GM23338 (cell line): Measurements from ENCODE around the gene EID2B.

ENCODE experiments used
- CTCF ChIP-seq, 2 experiments: fragments of 200-600 bp in 1 of 2; sonication (generic) in 1 of 2; conservative IDR thresholded peaks; 2 replicates each; pipeline versions ENCODE4 v1.5.1 to v1.6.1; 2016 to 2017; ENCODE audit warnings: antibody characterized with exemption in 2 of 2, low read depth in 2 of 2, mild to moderate bottlenecking in 2 of 2, moderate library complexity in 1 of 2
- EZH2 ChIP-seq: fragments of 200-600 bp; sonication (generic); IDR thresholded peaks from one replicate; pipeline ENCODE4 v1.8.0; 2017; ENCODE audit warnings: antibody characterized with exemption, mild to moderate bottlenecking, low read depth; ENCODE audit not compliant: unreplicated experiment
- POLR2AphosphoS5 ChIP-seq: IDR thresholded peaks from 2 replicates; pipeline ENCODE4 v1.6.1; 2016; ENCODE audit warnings: antibody characterized with exemption, low read depth
- REST ChIP-seq: IDR thresholded peaks from one replicate; pipeline ENCODE4 v1.6.1; 2018; ENCODE audit warnings: antibody characterized with exemption; ENCODE audit not compliant: unreplicated experiment

- TF ChIP-seq CTCF (conservative IDR thresholded peaks at IDR 0.05; ENCODE audit: low read depth in 2 of 2): no peak
- no peak for TF ChIP-seq EZH2
- no peak for TF ChIP-seq POLR2AphosphoS5
- no peak for TF ChIP-seq REST
These were observed 23.4 kb downstream of the EID2B start for GRCh38 chr19:39509233-39509632.
